Measurements from ENCODE around the gene TK2. TPM values are rescaled to one million over a fixed set of nuclear protein-coding genes. Genes with fewer than 3 reads are reported as not detected.

The TK2 gene
- total RNA-seq, 1 donor from 2014 or later, result 5.9 TPM

DNA sequence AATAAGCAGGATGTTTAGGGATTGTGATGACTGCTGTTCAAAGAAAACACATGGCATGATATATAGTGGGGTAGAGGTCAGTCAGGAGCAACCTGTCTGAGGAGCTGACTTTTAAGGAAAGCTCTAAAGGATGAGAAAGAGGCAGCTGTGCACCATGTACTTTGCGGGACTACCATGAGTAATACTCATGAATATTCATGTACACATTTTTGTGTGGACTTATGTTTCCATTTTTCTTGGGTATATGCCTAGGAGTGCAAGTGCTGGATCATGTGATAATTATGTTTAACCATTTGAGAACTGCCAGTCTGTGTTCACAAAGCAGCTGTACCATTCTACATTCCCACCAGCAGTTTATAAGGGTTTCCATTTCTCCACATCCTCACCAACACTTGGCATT, 87.0 kb downstream of the TK2 start:
- Mint-ChIP-seq H3K27me3 (ENCODE audit: low read depth) (peaks cover 51% of the 10 kb centered on the region), H3K36me3 (ENCODE audit: low read depth) (no peaks in the 10 kb centered on the region), H3K4me3 (ENCODE audit: low read depth) (no peak overlapping the region), H3K4me1 (ENCODE audit: low read depth) (no peaks in the 10 kb centered on the region), H3K27ac (no peak overlapping the region), H3K9me3 (peaks cover 4% of the 10 kb centered on the region)
- DNase-seq (ENCODE audit: low spot score), result no peak
- intact Hi-C loops (cut with micrococcal nuclease), result no loop called here

DNA sequence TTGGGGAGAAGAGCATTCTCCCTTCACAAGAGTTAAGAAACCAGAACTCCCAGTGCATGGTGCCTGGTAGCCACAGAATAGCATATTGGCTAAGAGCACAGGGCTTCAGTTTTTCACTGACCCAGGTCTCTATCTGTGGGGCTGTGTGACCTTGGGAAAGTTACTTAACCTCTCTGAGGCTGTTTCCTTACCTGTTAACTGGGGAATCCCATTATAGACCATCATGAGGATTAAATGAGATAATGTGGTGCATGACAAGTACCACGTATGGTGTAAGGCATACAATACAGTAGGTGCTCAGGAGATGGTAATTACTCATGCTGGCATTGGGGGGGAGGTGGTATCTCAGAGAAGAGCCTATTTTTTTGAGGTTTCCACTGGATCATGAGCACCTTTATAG, 89.2 kb downstream of the TK2 start:
- Mint-ChIP-seq H3K4me3 (ENCODE audit: low read depth) (no peak overlapping the region), H3K27me3 (ENCODE audit: low read depth) (peaks cover 54% of the 10 kb centered on the region), H3K9me3 (no peaks in the 10 kb centered on the region), H3K36me3 (ENCODE audit: low read depth) (no peaks in the 10 kb centered on the region), H3K4me1 (ENCODE audit: low read depth) (no peaks in the 10 kb centered on the region), H3K27ac (no peak overlapping the region)
- intact Hi-C loops (cut with micrococcal nuclease), result no loop called here
- no peak for DNase-seq (ENCODE audit: low spot score)

DNA sequence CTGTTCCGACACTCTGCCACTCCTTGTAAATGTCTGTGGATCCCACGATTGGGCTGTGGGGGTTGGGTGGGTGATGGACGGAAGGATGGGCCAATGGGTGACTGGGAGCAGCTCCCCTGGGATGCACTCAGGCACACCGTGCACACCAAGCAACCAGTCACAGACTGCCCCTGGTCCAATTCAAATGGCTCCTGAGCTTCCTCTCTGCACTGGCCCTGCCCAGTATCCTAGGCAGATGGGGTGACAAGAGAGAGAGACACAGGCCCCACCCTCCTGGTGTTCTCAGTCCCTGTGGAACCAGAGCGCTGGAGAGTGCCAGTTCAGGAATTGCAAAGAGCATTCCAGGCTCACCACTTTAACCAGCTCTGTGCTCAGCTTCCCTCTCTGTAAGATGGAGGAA, 90.0 kb downstream of the TK2 start:
- intact Hi-C loops (cut with micrococcal nuclease), result no loop called here
- Mint-ChIP-seq H3K27me3 (ENCODE audit: low read depth) (peaks cover 51% of the 10 kb centered on the region), H3K36me3 (ENCODE audit: low read depth) (no peaks in the 10 kb centered on the region), H3K9me3 (no peaks in the 10 kb centered on the region), H3K27ac (no peak overlapping the region), H3K4me1 (ENCODE audit: low read depth) (no peaks in the 10 kb centered on the region), H3K4me3 (ENCODE audit: low read depth) (no peak overlapping the region)
- no peak for DNase-seq (ENCODE audit: low spot score)

DNA sequence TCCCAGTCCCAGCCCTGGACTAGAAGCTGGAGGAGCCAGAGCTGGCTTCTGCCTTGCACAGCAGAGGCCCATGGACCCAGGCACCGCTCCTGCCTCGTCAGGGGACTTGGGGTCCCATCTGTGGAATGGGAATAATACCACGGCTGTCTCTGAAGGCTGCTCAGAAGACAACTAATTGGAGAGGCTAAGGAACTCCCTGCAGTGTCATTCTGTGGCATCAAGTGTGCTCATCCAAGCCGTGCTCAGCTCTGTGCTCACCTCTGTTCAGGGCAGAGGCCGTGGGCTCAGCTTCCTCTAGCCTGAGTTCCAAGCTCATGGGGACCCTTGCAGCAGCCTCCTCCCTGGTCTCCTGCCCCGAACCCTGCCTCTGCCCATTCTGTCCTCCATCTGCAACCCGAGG, 91.1 kb downstream of the TK2 start:
- Mint-ChIP-seq H3K27me3 (ENCODE audit: low read depth) (peaks cover 46% of the 10 kb centered on the region), H3K4me1 (ENCODE audit: low read depth) (no peaks in the 10 kb centered on the region), H3K4me3 (ENCODE audit: low read depth) (no peak overlapping the region), H3K27ac (no peak overlapping the region), H3K9me3 (no peaks in the 10 kb centered on the region), H3K36me3 (ENCODE audit: low read depth) (no peaks in the 10 kb centered on the region)
- no peak for DNase-seq (ENCODE audit: low spot score)
- intact Hi-C loops (cut with micrococcal nuclease), result no loop called here

DNA sequence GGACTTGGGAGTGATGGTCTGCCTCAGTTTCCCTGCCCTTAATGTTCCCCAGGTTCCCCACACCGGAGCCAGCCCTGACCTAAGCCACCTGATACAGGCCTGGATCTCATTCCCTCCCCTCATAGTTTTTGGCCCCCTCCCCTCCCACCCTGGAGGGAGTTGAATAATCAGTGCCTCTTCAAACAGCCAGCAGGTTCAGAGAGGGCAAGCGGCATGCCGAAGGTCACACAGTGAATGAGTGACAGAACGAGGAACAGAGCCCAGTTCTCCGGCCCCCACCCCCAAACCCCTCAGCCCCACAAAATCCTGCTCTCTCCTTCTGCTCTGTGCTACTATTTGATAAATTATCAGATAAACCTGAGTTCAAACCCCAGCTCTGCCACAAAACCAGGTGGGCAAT, 91.6 kb downstream of the TK2 start:
- no peak overlapping the region for H3K4me3 Mint-ChIP-seq (ENCODE audit: low read depth)
- intact Hi-C loops (cut with micrococcal nuclease), result no loop called here
- H3K27me3 Mint-ChIP-seq (ENCODE audit: low read depth), result peaks cover 41% of the 10 kb centered on the region
- H3K4me1 Mint-ChIP-seq (ENCODE audit: low read depth), result no peaks in the 10 kb centered on the region
- no peak overlapping the region for H3K27ac Mint-ChIP-seq
- no peak for DNase-seq (ENCODE audit: low spot score)
- H3K9me3 Mint-ChIP-seq, result no peaks in the 10 kb centered on the region
- H3K36me3 Mint-ChIP-seq (ENCODE audit: low read depth), result no peaks in the 10 kb centered on the region

Other genes starting within 250 kb of the TK2 start
- gene CDH5, start 183.4 kb downstream of the TK2 start, total RNA-seq, result not detected in 2 replicates
- not detected in 2 replicates for gene BEAN1, start 122.8 kb downstream of the TK2 start, total RNA-seq
- 102 and 110 TPM in 2 replicates for gene CKLF, start 2.5 kb upstream of the TK2 start, total RNA-seq
- 9.1 and 10.7 TPM in 2 replicates for gene CMTM1, start 16.3 kb upstream of the TK2 start, total RNA-seq
- 0.30 and 0.53 TPM in 2 replicates for gene CMTM2, start 29.3 kb upstream of the TK2 start, total RNA-seq
- gene CMTM3, start 54.6 kb upstream of the TK2 start, total RNA-seq, result 90.6 and 96.4 TPM in 2 replicates
- gene CMTM4, start 146.6 kb upstream of the TK2 start, total RNA-seq, result 3.8 and 4.0 TPM in 2 replicates
- gene DYNC1LI2, start 201.5 kb upstream of the TK2 start, total RNA-seq, result 54.6 and 62.7 TPM in 2 replicates